GM19193 (cell line): ENCODE measurements around the gene NIM1K.

Experiments used
- POLR2A ChIP-seq: IDR thresholded peaks from 4 replicates; pipeline ENCODE4 v1.6.1; 2011; ENCODE audit not compliant: insufficient read depth, insufficient read length; ENCODE audit errors: extremely low read depth

Gene NIM1K

DNA sequence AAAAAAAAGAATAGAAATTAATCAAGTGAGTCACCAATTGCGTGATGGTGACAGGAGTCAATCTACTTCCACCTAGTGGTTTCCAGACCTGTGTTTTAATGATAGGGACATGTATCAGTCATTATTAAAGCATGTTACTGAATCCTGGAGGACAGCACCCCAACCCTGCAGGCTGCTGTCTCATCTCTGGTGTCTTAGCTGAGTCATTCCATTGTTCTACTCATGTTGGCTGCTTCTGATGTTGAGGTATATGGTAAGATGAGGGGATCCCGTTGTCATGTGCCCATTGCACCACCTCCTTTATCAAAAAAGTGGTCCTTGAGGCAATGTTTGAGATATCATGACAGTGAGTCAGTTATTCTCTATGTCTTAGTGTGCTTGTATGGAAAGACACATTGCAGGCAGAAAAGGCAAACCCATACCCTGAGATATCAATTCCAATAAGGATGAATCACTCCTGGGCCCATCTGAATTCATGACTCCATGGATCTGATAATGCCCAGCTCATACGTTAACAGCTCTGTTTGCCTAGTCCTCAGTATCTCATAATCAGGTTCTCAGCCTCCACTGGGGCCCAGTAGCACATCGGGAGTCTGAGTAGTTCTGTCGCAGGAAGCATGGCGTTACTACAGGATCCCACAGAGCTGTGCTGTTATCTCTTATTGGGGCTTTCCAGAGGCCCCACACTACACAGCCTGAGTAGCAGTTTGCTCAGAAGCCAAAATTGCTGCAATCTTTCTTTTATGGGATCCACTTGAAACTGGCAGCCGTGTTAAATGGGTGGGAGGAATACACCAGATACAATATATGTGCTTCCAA lies 90.0 kb downstream of the NIM1K start:
- no peak for TF ChIP-seq POLR2A

GRCh38 chr5:43286623-43287022 lies 94.6 kb downstream of the NIM1K start:
- no peak for TF ChIP-seq POLR2A

DNA sequence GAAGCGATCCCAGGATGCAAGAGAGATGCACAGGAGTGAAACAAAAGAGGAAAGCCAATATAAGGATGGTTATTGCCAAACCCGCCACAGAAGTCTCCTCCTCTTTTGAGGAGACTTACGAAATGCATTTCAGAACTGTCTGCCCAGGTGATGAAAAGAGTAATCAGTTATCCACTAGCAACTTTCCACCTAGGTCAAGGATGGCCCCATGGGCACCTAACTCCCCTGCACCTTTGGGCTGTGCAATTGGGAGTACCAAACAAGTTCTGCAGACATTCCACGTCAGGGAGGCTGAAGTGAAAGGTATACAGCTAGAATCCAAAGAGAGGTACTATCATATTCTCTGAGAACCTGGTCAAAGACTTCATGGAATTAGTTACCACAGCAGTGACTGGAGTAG lies 95.5 kb downstream of the NIM1K start:
- TF ChIP-seq POLR2A: no peak

DNA sequence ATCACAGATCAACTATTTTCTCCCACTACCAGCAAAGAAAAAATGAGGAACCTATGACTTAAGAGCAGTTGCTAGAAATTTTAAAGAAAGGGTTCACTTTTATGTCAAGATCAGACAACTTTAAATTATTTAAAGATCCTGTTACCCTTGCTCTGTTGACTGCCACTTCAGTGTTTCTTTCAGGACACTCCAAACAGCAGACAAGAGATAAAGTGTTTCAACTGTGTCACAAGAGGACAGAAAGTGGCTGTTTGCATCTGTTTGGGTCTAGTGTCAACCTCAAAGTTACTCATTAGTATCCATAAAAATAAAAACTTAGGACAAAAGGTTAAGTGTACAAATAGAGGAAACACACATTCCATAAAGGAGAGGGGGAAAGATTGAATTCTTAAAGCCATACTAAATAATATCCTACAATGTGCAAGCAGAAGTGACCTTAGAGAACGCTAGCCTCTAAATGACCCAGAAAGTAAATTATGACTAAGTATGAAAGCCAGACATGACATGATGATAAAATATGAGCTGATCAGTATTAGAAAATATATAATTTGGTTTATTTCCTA lies 96.3 kb downstream of the NIM1K start:
- TF ChIP-seq POLR2A: no peak

- TF ChIP-seq POLR2A: no peak
Measured at GRCh38 chr5:43290726-43291125, 98.7 kb downstream of the NIM1K start.

DNA sequence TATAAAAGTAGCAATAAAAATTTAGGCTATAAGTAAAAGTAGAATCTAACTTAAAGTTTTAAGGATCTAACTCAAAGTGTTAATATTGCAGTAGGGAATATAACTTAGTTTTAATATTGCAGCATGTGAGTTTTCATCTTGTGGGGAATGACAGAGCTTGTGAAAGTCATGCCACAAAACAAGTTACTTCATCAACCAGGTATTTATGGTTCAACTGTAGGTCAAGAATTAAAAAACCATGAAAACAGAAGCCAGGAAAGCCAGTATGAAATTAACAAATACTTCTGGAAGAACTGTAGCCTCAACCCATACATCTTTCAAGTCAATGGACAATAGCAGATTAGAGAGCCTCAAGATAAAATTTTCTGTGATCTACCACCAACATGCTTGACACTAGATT lies 102.2 kb downstream of the NIM1K start:
- no peak for TF ChIP-seq POLR2A

DNA sequence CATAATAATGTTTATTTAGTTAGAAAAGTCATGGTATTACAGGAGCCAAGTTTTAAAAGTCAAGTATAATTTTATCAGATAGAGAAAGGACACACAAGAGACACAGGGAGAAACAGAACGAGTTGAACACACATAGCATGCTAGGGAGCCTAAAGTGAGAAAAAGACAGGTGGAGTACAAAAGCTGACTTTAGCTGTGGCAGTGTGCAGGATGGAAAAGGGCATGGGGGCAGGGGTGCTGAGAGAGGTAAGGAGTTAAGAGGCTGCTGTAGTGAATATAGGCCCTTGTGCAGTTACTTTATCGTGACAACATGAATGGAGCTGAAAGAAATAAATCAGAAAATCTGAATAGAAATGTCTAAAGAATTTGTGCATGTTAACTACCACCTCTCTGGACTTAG lies 103.2 kb downstream of the NIM1K start:
- no peak for TF ChIP-seq POLR2A

DNA sequence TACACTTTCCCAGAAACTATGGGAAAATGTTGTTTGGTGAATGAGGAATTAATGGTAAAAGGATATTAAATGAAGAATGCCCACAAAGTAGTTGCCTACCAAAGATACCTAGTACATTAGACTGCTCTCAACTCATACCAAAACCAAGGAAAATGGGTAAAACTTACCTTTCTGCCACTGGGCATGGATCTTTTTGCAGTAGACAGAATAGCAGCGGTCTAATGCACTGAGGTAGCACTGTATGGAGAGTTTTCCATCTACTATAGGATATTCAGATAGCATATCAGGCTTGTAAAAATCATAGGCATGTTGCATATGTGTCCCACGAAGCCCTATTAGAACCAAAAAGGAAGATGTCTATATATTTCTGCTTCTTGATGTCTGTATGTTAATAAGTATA lies 104.8 kb downstream of the NIM1K start:
- TF ChIP-seq POLR2A: no peak

GRCh38 chr5:43298443-43298842 lies 106.4 kb downstream of the NIM1K start:
- TF ChIP-seq POLR2A: no peak

GRCh38 chr5:43300112-43300511 lies 108.1 kb downstream of the NIM1K start:
- no peak for TF ChIP-seq POLR2A

GRCh38 chr5:43301653-43302091 lies 109.6 kb downstream of the NIM1K start:
- no peak for TF ChIP-seq POLR2A

DNA sequence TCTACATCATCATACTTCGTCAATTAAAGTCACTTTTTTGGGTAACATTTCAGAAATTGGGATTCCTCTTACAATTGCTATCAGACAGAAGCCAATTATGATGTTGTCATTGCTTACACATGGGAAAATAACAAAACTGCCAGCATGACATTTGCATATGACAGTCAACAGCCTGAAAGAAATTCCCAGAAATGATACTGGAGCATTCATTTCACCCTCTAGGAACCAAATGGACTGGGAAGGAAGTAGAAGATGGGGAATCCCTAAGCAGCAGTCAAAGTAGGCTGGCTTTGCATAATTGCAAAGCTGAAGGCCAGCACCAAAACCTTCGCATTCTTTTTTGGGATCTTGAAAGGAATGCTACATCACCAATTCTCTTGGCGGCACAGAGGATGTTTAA lies 110.5 kb downstream of the NIM1K start:
- TF ChIP-seq POLR2A: no peak

GRCh38 chr5:43303242-43303641 lies 111.2 kb downstream of the NIM1K start:
- TF ChIP-seq POLR2A: no peak

DNA sequence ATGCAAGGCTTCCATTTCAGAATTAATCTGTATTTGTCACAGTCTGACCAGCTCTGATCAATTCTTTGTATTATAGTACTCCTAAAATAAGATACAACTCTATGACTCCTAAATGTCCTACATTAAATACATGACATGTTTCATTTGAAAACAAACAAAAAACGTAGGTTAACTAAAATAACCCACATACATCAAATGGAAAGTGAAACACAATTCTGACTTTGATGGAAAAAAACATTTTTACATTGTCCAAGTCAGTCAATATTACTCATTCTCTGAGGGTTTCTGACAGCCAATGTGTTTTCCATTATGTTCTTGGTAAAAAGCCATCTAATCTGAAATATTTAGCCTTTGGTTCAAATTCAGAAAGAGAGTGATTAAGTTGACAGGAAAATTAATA lies 112.5 kb downstream of the NIM1K start:
- no peak for TF ChIP-seq POLR2A

GRCh38 chr5:43305948-43306565 lies 114.0 kb downstream of the NIM1K start:
- no peak for TF ChIP-seq POLR2A

DNA sequence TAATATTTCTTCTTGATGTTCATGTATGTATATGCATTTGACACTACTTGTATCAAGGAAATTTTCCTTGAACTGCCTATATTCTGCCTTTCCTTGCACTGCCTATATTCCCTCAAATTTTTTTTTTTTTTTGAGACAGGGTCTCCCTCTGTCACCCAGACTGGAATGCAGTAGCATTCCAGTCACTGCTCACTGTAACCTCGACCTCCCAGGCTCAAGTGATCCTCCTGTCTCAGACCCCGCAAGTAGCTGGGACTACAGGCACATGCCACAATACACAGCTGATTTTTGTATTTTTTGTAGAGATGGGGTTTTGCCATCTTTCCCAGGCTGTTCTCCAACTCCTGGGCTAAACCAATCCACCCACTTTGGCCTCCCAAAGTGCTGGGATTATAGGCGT lies 117.1 kb downstream of the NIM1K start:
- no peak for TF ChIP-seq POLR2A
